GM12891 (cell line): ENCODE data around the gene ADIRF.
"Not testable (repeated sequence)": the region's sequence is repeated elsewhere in the genome, so short reads cannot be mapped to it uniquely, and the experiment has no call there.

Experiments
- PAX5 ChIP-seq: IDR thresholded peaks from 2 replicates; pipeline ENCODE4 v1.6.1; 2011; ENCODE audit warnings: low read length, moderate library complexity, mild to moderate bottlenecking; ENCODE audit not compliant: insufficient read depth, severe bottlenecking
- POLR2A ChIP-seq: IDR thresholded peaks from 2 replicates; pipeline ENCODE4 v1.6.1; 2011; ENCODE audit warnings: low read depth, low read length, control low read depth
- POLR2AphosphoS5 ChIP-seq: IDR thresholded peaks from 2 replicates; pipeline ENCODE4 v1.6.1; 2011; ENCODE audit warnings: low read depth, low read length, control low read depth
- TAF1 ChIP-seq: IDR thresholded peaks from 2 replicates; pipeline ENCODE4 v1.6.1; 2011; ENCODE audit warnings: low read depth, low read length, control low read depth

DNA sequence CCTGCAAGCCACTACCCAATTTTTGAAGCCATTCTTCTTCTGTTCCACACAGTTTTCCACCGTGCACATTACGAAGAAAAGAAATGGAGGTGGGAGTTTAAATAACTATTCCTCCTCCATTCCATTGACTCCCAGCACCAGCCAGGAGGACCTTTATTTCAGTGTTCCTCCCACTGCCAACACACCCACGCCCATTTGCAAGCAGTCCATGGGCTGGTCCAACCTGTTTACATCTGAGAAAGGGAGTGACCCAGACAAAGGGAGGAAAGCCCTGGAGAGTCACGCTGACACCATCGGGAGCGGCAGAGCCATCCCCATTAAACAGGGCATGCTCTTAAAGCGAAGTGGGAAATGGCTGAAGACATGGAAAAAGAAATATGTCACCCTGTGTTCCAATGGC, 40.0 kb downstream of the ADIRF start:
- not testable (repeated sequence) for TF ChIP-seq POLR2AphosphoS5, POLR2A, TAF1, PAX5
